Measurements from ENCODE around the gene KCNQ1.

- TF ChIP-seq CTCF (IDR thresholded peaks at IDR 0.05; ENCODE audit: insufficient read depth, low read length, poor library complexity, severe bottlenecking) = no peak
- no peak for TF ChIP-seq EZH2phosphoT487 (conservative IDR thresholded peaks at IDR 0.05; ENCODE audit: low read length)
Measured at GRCh38 chr11:2889362-2890273, 444.8 kb downstream of the KCNQ1 start.
